NCI-H2196 (cell line): ENCODE data around the gene ZNF813.

ENCODE experiments used
- DNase-seq: peaks from one replicate; lab custom pipeline; 2025; ENCODE audit not compliant: unreplicated experiment; lab: John Stamatoyannopoulos, UW

Gene ZNF813

GRCh38 chr19:53519446-53519845, 51.9 kb downstream of the ZNF813 start:
- DNase-seq, result no peak

GRCh38 chr19:53520163-53520546, 52.6 kb downstream of the ZNF813 start:
- no peak for DNase-seq

GRCh38 chr19:53520547-53521372, 53.2 kb downstream of the ZNF813 start:
- DNase-seq, result peak; percentile 95

- DNase-seq, result no peak
These were observed 54.1 kb downstream of the ZNF813 start for GRCh38 chr19:53521373-53522202.

- DNase-seq, result no peak
These were observed 58.4 kb downstream of the ZNF813 start for GRCh38 chr19:53525922-53526321.

GRCh38 chr19:53530622-53531021, 63.1 kb downstream of the ZNF813 start:
- DNase-seq, result no peak

- DNase-seq, result no peak
These were observed 63.9 kb downstream of the ZNF813 start for GRCh38 chr19:53531457-53531856.

- no peak for DNase-seq
These were observed 64.8 kb downstream of the ZNF813 start for GRCh38 chr19:53532362-53532761.

- DNase-seq, result no peak
These were observed 68.7 kb downstream of the ZNF813 start for GRCh38 chr19:53536225-53536548.

- no peak for DNase-seq
These were observed 69.6 kb downstream of the ZNF813 start for GRCh38 chr19:53537121-53537520.

GRCh38 chr19:53537521-53538377, 70.2 kb downstream of the ZNF813 start, which contains the start of gene ZNF331:
ZNF331 (plus strand) TSS chr19:53538145; CDS start chr19:53569377, 31,232 bp downstream.
- peak; percentile 47 for DNase-seq

GRCh38 chr19:53538378-53539109, 71.0 kb downstream of the ZNF813 start:
- no peak for DNase-seq

GRCh38 chr19:53540091-53540490, 72.6 kb downstream of the ZNF813 start:
- DNase-seq, result no peak

- no peak for DNase-seq
These were observed 74.4 kb downstream of the ZNF813 start for GRCh38 chr19:53541971-53542370.

GRCh38 chr19:53545271-53546065, 77.9 kb downstream of the ZNF813 start:
- no peak for DNase-seq
